Cardiac muscle cell (in vitro differentiated cells and primary cell): Measurements from ENCODE around the gene D2HGDH. TPM values are rescaled to one million over a fixed set of nuclear protein-coding genes. Genes with fewer than 3 reads are reported as not detected.

Experiments used
- DNase-seq, 2 donors: peaks; one replicate each; pipeline versions ENCODE4 v3.0.0 to v3.0.0-alpha.2; 2010 to 2017; ENCODE audit warnings: low read depth in 1 of 2, low spot score in 1 of 2
- H3K27ac ChIP-seq: fragments of 200-600 bp; sonication (generic); 2 replicates; pipeline ENCODE4 v1.5.1; 2016
- H3K27me3 ChIP-seq: fragments of 200-600 bp; sonication (generic); 2 replicates; pipeline ENCODE4 v1.6.0; 2016; ENCODE audit warnings: control low read depth
- H3K36me3 ChIP-seq: fragments of 200-600 bp; sonication (generic); 2 replicates; pipeline ENCODE4 v1.5.1; 2016; ENCODE audit warnings: control low read depth
- H3K4me1 ChIP-seq: fragments of 200-600 bp; sonication (generic); 2 replicates; pipeline ENCODE4 v1.8.1; 2017; ENCODE audit warnings: low read depth, mild to moderate bottlenecking, mixed run types
- H3K4me3 ChIP-seq: fragments of 200-600 bp; sonication (generic); 2 replicates; pipeline ENCODE4 v1.5.1; 2016; ENCODE audit warnings: mild to moderate bottlenecking
- H3K9me3 ChIP-seq: fragments of 200-600 bp; sonication (generic); 2 replicates; pipeline ENCODE4 v1.5.1; 2017; ENCODE audit warnings: low read depth, mild to moderate bottlenecking, control low read depth
- CTCF ChIP-seq: IDR thresholded peaks from 2 replicates; pipeline ENCODE4 v1.5.1; 2012; ENCODE audit warnings: low read depth, mild to moderate bottlenecking, low read length
- polyA plus RNA-seq: library from polyadenylated mRNA; unstranded; fragments of >200 nt; fragmentation: Nextera tagmentation; extraction: Ambion mirVana; gene quantifications from 2 replicates; pipeline ENCODE4 v1.2.1, GENCODE V29; 2016
- total RNA-seq: library from RNA; depleted of rRNA; stranded (reverse); fragments of >200 nt; gene quantifications from 2 replicates; pipeline ENCODE4 v1.2.3, GENCODE V29; 2016

The D2HGDH gene
- total and polyA plus RNA-seq, 2 experiments from 2014 or later, result 24.6 to 26.8 TPM

GRCh38 chr2:241811952-241812729 lies 77.7 kb downstream of the D2HGDH start:
- TF ChIP-seq CTCF, result no peak
- no peak overlapping the region for H3K27ac ChIP-seq
- no peaks in the 10 kb centered on the region for H3K4me1 ChIP-seq
- H3K36me3 ChIP-seq, result no peaks in the 10 kb centered on the region
- DNase-seq, result no peak
- H3K27me3 ChIP-seq, result no peaks in the 10 kb centered on the region
- H3K4me3 ChIP-seq, result no peak overlapping the region
- no peaks in the 10 kb centered on the region for H3K9me3 ChIP-seq

- TF ChIP-seq CTCF, result no peak
- Histone ChIP-seq H3K36me3 (no peaks in the 10 kb centered on the region), H3K9me3 (no peaks in the 10 kb centered on the region), H3K4me1 (no peaks in the 10 kb centered on the region), H3K27ac (no peak overlapping the region), H3K27me3 (no peaks in the 10 kb centered on the region), H3K4me3 (no peak overlapping the region)
- no peak for DNase-seq
Observed at GRCh38 chr2:241812730-241813643, 78.6 kb downstream of the D2HGDH start.

GRCh38 chr2:241813644-241814392 lies 79.4 kb downstream of the D2HGDH start:
- H3K4me3 ChIP-seq, result no peak overlapping the region
- H3K27me3 ChIP-seq, result no peaks in the 10 kb centered on the region
- DNase-seq, result peak in 1 of 2 donors; percentile 11
- H3K4me1 ChIP-seq, result no peaks in the 10 kb centered on the region
- no peak for TF ChIP-seq CTCF
- no peak overlapping the region for H3K27ac ChIP-seq
- H3K9me3 ChIP-seq, result no peaks in the 10 kb centered on the region
- H3K36me3 ChIP-seq, result no peaks in the 10 kb centered on the region

- no peaks in the 10 kb centered on the region for H3K27me3 ChIP-seq
- TF ChIP-seq CTCF, result no peak
- H3K4me1 ChIP-seq, result no peaks in the 10 kb centered on the region
- H3K36me3 ChIP-seq, result no peaks in the 10 kb centered on the region
- DNase-seq, result no peak
- H3K27ac ChIP-seq, result no peak overlapping the region
- no peak overlapping the region for H3K4me3 ChIP-seq
- H3K9me3 ChIP-seq, result no peaks in the 10 kb centered on the region
Observed at GRCh38 chr2:241814393-241814642, 79.9 kb downstream of the D2HGDH start.

- TF ChIP-seq CTCF, result no peak
- Histone ChIP-seq H3K4me3 (no peak overlapping the region), H3K27ac (no peak overlapping the region)
Observed at GRCh38 chr2:241814643-241815476, 80.4 kb downstream of the D2HGDH start.

More at GRCh38 chr2:241814643-241815476, 80.4 kb downstream of the D2HGDH start:
- H3K9me3 ChIP-seq, result no peaks in the 10 kb centered on the region
- H3K36me3 ChIP-seq, result no peaks in the 10 kb centered on the region
- H3K4me1 ChIP-seq, result no peaks in the 10 kb centered on the region
- no peaks in the 10 kb centered on the region for H3K27me3 ChIP-seq
- DNase-seq, result no peak
